IMR-90 (cell line): ENCODE results near the gene RAB6C. TPM values are rescaled to one million over a fixed set of nuclear protein-coding genes. Genes with fewer than 3 reads are reported as not detected.
"Not testable (repeated sequence)": the region's sequence is repeated elsewhere in the genome, so short reads cannot be mapped to it uniquely, and the experiment has no call there.

Experiments
- ATAC-seq: fragments of 200-7000 bp; cut with Tn5 transposase; 2 replicates; pipeline ENCODE4 v1.9.1; 2020; ENCODE audit warnings: low read depth, mild to moderate bottlenecking, moderate library complexity
- BruUV-seq: library from RNA; stranded (reverse); fragments of 400-500 nt; replicated peaks from 2 replicates; lab custom pipeline; 2021; lab: Mats Ljungman, UMichigan
- CTCF ChIA-PET: fragments of 300-600 bp; formaldehyde crosslinking; extraction: SDS; loops from one replicate; lab custom pipeline; 2021; ENCODE audit warnings: antibody characterized with exemption; lab: Yijun Ruan, JAX
- POLR2A ChIA-PET: fragments of 300-600 bp; sonication (Branson Sonifier 250); formaldehyde crosslinking; loops from one replicate; lab custom pipeline; 2022; ENCODE audit warnings: antibody characterized with exemption; ENCODE audit not compliant: unreplicated experiment; lab: Charles Lee
- DNase-seq: peaks from one replicate; pipeline ENCODE4 v3.0.0; 2013
- H2AFZ ChIP-seq: replicated peaks from 2 replicates; pipeline ENCODE3; 2013; ENCODE audit warnings: low read length, mild to moderate bottlenecking; ENCODE audit not compliant: poor library complexity
- H2AK5ac ChIP-seq: 2 replicates; pipeline ENCODE4 v1.6.1; 2013; ENCODE audit warnings: low read depth, low read length, inconsistent platforms
- H2AK9ac ChIP-seq: replicated peaks from 2 replicates; pipeline ENCODE3; 2013; ENCODE audit warnings: mild to moderate bottlenecking, low read depth, low read length, moderate library complexity; ENCODE audit not compliant: poor library complexity
- H2BK120ac ChIP-seq: 2 replicates; pipeline ENCODE4 v1.6.1; 2013; ENCODE audit warnings: low read depth, low read length, inconsistent platforms
- H2BK15ac ChIP-seq: 3 replicates; pipeline ENCODE4 v1.6.1; 2013; ENCODE audit warnings: low read depth, low read length, inconsistent platforms
- H2BK20ac ChIP-seq: 2 replicates; pipeline ENCODE4 v1.6.1; 2013; ENCODE audit warnings: low read depth, mild to moderate bottlenecking, inconsistent platforms, low read length, moderate library complexity
- H2BK5ac ChIP-seq: 2 replicates; pipeline ENCODE4 v1.6.1; 2013; ENCODE audit warnings: mild to moderate bottlenecking, low read depth, low read length, inconsistent platforms; ENCODE audit not compliant: poor library complexity, severe bottlenecking
- H3K14ac ChIP-seq: replicated peaks from 2 replicates; pipeline ENCODE4 v1.6.1; 2013; ENCODE audit warnings: low read depth, low read length, inconsistent platforms
- H3K18ac ChIP-seq: 2 replicates; pipeline ENCODE4 v1.6.1; 2013; ENCODE audit warnings: low read depth, low read length, control low read depth
- H3K23ac ChIP-seq: 2 replicates; pipeline ENCODE4 v1.6.1; 2013; ENCODE audit warnings: low read depth, low read length, inconsistent platforms
- H3K27ac ChIP-seq: 2 replicates; pipeline ENCODE4 v1.5.1; 2013; ENCODE audit warnings: mild to moderate bottlenecking, control low read depth, low read length; ENCODE audit not compliant: insufficient read depth
- H3K27me3 ChIP-seq: 2 replicates; pipeline ENCODE4 v1.6.1; 2013; ENCODE audit warnings: low read length; ENCODE audit not compliant: control insufficient read depth, insufficient read depth
- H3K36me3 ChIP-seq: 2 replicates; pipeline ENCODE4 v1.6.1; 2013; ENCODE audit warnings: low read length, mixed read lengths; ENCODE audit not compliant: control insufficient read depth, insufficient read depth
- H3K4ac ChIP-seq: 2 replicates; pipeline ENCODE4 v1.6.1; 2013; ENCODE audit warnings: low read depth, low read length, inconsistent platforms
- H3K4me1 ChIP-seq: 2 replicates; pipeline ENCODE4 v1.6.1; 2013; ENCODE audit warnings: low read length, mixed read lengths; ENCODE audit not compliant: control insufficient read depth, insufficient read depth
- H3K4me2 ChIP-seq: 2 replicates; pipeline ENCODE4 v1.6.1; 2013; ENCODE audit warnings: low read depth, mild to moderate bottlenecking, control low read depth, low read length, moderate library complexity
- H3K4me3 ChIP-seq: 2 replicates; pipeline ENCODE4 v1.5.1; 2013; ENCODE audit warnings: low read depth, mild to moderate bottlenecking, control low read depth, low read length, moderate library complexity; ENCODE audit not compliant: insufficient read depth
- H3K56ac ChIP-seq: 2 replicates; pipeline ENCODE4 v1.6.1; 2013; ENCODE audit warnings: low read length, inconsistent platforms; ENCODE audit not compliant: insufficient read depth; ENCODE audit errors: extremely low read depth
- H3K79me1 ChIP-seq, 2 experiments: 2 replicates each; pipeline ENCODE4 v1.6.1; 2013; ENCODE audit warnings: low read length in 2 of 2, inconsistent platforms in 1 of 2, low read depth in 1 of 2
- H3K9ac ChIP-seq: 2 replicates; pipeline ENCODE4 v1.6.1; 2013; ENCODE audit warnings: low read depth, low read length, control low read depth
- H3K9me1 ChIP-seq: 2 replicates; pipeline ENCODE4 v1.6.1; 2013; ENCODE audit warnings: low read length, inconsistent platforms; ENCODE audit not compliant: insufficient read depth
- H3K9me3 ChIP-seq: 2 replicates; pipeline ENCODE4 v1.6.1; 2013; ENCODE audit warnings: low read length; ENCODE audit not compliant: control insufficient read depth, insufficient read depth
- H4K20me1 ChIP-seq: 2 replicates; pipeline ENCODE4 v1.6.1; 2013; ENCODE audit warnings: low read length, inconsistent platforms; ENCODE audit not compliant: insufficient read depth
- H4K5ac ChIP-seq: 2 replicates; pipeline ENCODE4 v1.6.1; 2013; ENCODE audit warnings: mild to moderate bottlenecking, low read depth, low read length, control low read depth
- H4K8ac ChIP-seq, 2 experiments: 2 replicates each; pipeline ENCODE4 v1.6.1; 2013; ENCODE audit warnings: low read depth in 2 of 2, low read length in 2 of 2, control low read depth in 1 of 2, inconsistent platforms in 1 of 2
- H4K91ac ChIP-seq: 2 replicates; pipeline ENCODE4 v1.6.1; 2013; ENCODE audit warnings: low read depth, low read length, inconsistent platforms; ENCODE audit not compliant: insufficient read depth
- FOS ChIP-seq: fragments of 150-350 bp; IDR thresholded peaks from 2 replicates; pipeline ENCODE4 v1.6.1; 2016; ENCODE audit warnings: low read depth, low read length
- MAZ ChIP-seq: IDR thresholded peaks from 2 replicates; pipeline ENCODE4 v1.6.1; 2012; ENCODE audit warnings: low read depth, mild to moderate bottlenecking, low read length, improper control_type of control experiment, moderate library complexity, borderline replicate concordance
- RFX5 ChIP-seq: IDR thresholded peaks from 2 replicates; pipeline ENCODE4 v1.8.0; 2012; ENCODE audit warnings: low read depth, mild to moderate bottlenecking, low read length, moderate library complexity
- SMC3 ChIP-seq: fragments of 150-350 bp; IDR thresholded peaks from 2 replicates; pipeline ENCODE4 v1.6.1; 2016; ENCODE audit warnings: low read depth, mild to moderate bottlenecking, antibody characterized with exemption, low read length, moderate library complexity
- WGBS, 2 experiments: methylation state at CpG; one replicate each; pipeline versions ENCODE4 v1.1.5 to v1.1.7; 2013; ENCODE audit warnings: missing lambda C conversion rate in 2 of 2; ENCODE audit not compliant: insufficient read length in 1 of 2; ENCODE audit errors: extremely low coverage in 2 of 2; 5-methylcytosine and 5-hydroxymethylcytosine counted together
- dilution Hi-C: fragments of 300-500 bp; cut with HindIII; formaldehyde crosslinking; loops from one replicate; pipeline ENCODE4 v1.14.3; 2018; ENCODE audit warnings: low sequenced_read_pairs; ENCODE audit not compliant: unreplicated experiment
- in situ Hi-C: fragments of 300-500 bp; cut with MboI; formaldehyde crosslinking; loops from 3 replicates; pipeline ENCODE4 v1.14.3; 2019; ENCODE audit warnings: low sequenced_read_pairs, inconsistent platforms, mixed read lengths
- intact Hi-C: fragments of 100-400 bp; cut with micrococcal nuclease; formaldehyde crosslinking; loops from 2 replicates; pipeline ENCODE4 v1.10.0; 2022
- polyA plus RNA-seq, 3 experiments: library from polyadenylated mRNA; depleted of rRNA; stranded (reverse); fragments of >200 nt; gene quantifications; 2 replicates each; pipeline ENCODE4 v1.2.3, GENCODE V29; 2012; ENCODE audit warnings: low replicate concordance in 1 of 3
- total RNA-seq: library from RNA; depleted of rRNA; stranded (reverse); fragments of >200 nt; gene quantifications from 2 replicates; pipeline ENCODE4 v1.2.3, GENCODE V29; 2012
- TF ChIP-seq, protein P1 (sequence below): conservative IDR thresholded peaks from 2 replicates; pipeline ENCODE4 v1.5.1; 2012; ENCODE audit warnings: mild to moderate bottlenecking, low read depth, low read length, improper control_type of control experiment
- TF ChIP-seq, protein P2 (sequence below): fragments of 150-350 bp; IDR thresholded peaks from 2 replicates; pipeline ENCODE4 v1.6.1; 2016; ENCODE audit warnings: low read depth, mild to moderate bottlenecking, low read length, moderate library complexity, borderline replicate concordance

Gene RAB6C
- total and polyA plus RNA-seq, 2 of the 4 experiments (the other 2 are of a cell fraction), result not detected

DNA sequence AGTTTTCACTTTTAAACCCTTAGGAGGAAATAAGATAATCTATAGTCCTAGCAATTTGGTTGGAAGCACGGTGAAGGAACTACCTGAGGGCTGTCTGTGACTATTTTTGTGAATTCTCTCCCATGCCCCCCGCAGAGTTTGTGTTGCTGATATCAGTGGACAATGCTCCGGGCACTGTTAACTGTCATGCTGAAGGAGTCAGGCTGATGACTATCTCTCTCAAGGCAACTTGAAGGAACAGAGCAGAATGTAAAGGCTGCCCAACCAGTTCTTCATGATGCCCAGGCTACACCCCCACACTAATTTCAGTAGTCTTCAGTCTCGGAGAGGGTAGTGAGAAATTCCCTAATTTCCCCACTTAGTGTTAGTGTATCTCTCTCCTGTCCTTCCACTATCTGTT is 21.6 kb upstream of the RAB6C start:
- H2BK120ac ChIP-seq, result no peak overlapping the region
- no peaks in the 10 kb centered on the region for H3K36me3 ChIP-seq
- no peak overlapping the region for H4K5ac ChIP-seq
- WGBS, 2 experiments, result no CpG with 5 or more reads among the region's 4 CpGs
- no peak overlapping the region for H3K18ac ChIP-seq
- H3K56ac ChIP-seq, result no peak overlapping the region
- no peak overlapping the region for H3K23ac ChIP-seq
- H2AK9ac ChIP-seq, result no peak overlapping the region
- no peaks in the 10 kb centered on the region for H4K20me1 ChIP-seq
- H3K27me3 ChIP-seq, result no peaks in the 10 kb centered on the region
- H3K4ac ChIP-seq, result no peak overlapping the region
- in situ Hi-C loops (no loop called here), dilution Hi-C loops (no loop called here), intact Hi-C loops (no loop called here)
- no TSS peak for BruUV-seq
- DNase-seq (no peak), ATAC-seq (no peak)
- TF ChIP-seq, protein P1, sequence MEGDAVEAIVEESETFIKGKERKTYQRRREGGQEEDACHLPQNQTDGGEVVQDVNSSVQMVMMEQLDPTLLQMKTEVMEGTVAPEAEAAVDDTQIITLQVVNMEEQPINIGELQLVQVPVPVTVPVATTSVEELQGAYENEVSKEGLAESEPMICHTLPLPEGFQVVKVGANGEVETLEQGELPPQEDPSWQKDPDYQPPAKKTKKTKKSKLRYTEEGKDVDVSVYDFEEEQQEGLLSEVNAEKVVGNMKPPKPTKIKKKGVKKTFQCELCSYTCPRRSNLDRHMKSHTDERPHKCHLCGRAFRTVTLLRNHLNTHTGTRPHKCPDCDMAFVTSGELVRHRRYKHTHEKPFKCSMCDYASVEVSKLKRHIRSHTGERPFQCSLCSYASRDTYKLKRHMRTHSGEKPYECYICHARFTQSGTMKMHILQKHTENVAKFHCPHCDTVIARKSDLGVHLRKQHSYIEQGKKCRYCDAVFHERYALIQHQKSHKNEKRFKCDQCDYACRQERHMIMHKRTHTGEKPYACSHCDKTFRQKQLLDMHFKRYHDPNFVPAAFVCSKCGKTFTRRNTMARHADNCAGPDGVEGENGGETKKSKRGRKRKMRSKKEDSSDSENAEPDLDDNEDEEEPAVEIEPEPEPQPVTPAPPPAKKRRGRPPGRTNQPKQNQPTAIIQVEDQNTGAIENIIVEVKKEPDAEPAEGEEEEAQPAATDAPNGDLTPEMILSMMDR, result no peak
- TF ChIP-seq SMC3 (no peak), MAZ (no peak), RFX5 (no peak), FOS (no peak)
- TF ChIP-seq, protein P2, sequence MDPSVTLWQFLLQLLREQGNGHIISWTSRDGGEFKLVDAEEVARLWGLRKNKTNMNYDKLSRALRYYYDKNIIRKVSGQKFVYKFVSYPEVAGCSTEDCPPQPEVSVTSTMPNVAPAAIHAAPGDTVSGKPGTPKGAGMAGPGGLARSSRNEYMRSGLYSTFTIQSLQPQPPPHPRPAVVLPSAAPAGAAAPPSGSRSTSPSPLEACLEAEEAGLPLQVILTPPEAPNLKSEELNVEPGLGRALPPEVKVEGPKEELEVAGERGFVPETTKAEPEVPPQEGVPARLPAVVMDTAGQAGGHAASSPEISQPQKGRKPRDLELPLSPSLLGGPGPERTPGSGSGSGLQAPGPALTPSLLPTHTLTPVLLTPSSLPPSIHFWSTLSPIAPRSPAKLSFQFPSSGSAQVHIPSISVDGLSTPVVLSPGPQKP, result no peak
- H2AK5ac ChIP-seq, result no peak overlapping the region
- H4K8ac ChIP-seq, result no peak overlapping the region
- ChIA-PET POLR2A (no interaction called here), CTCF (no interaction called here)
- no peak overlapping the region for H2BK20ac ChIP-seq
- no peak overlapping the region for H4K91ac ChIP-seq
- no peak overlapping the region for H2AFZ ChIP-seq
- H2BK5ac ChIP-seq, result no peak overlapping the region
- H3K4me1 ChIP-seq, result no peaks in the 10 kb centered on the region
- H3K79me1 ChIP-seq, result no peaks in the 10 kb centered on the region
- no peak overlapping the region for H3K27ac ChIP-seq
- H3K4me3 ChIP-seq, result no peak overlapping the region
- H3K4me2 ChIP-seq, result no peak overlapping the region
- H2BK15ac ChIP-seq, result no peak overlapping the region
- H3K9me1 ChIP-seq, result no peaks in the 10 kb centered on the region
- no peak overlapping the region for H3K14ac ChIP-seq
- H3K9me3 ChIP-seq, result no peaks in the 10 kb centered on the region
- no peak overlapping the region for H3K9ac ChIP-seq

DNA sequence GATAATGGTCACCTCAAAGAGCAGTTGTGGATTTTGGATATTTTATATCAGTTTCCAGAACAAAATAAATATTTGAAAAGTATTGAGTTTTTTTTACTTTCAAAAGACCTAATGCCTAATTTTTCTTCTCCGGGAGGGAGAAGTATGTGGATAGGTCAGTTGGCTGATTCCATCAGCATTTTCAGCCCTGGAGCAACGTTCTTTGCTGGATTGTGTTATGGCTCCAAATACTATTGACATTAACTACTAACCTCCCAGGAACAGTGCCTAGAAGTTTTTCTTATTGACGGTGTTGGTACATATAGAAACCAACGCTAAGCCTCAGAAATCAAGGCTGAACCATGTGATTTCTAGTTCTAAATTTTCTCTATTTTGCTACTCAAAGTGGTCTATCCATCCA is 20.7 kb upstream of the RAB6C start:
- H2AK9ac ChIP-seq, ATAC-seq, H3K14ac ChIP-seq, H3K4me2 ChIP-seq, H4K5ac ChIP-seq, H3K18ac ChIP-seq, H2BK5ac ChIP-seq, H4K20me1 ChIP-seq, H3K4ac ChIP-seq, in situ Hi-C loops, H4K91ac ChIP-seq, H3K27ac ChIP-seq, intact Hi-C loops, H3K4me3 ChIP-seq, DNase-seq, H3K9me1 ChIP-seq, H3K23ac ChIP-seq, H4K8ac ChIP-seq, H2AFZ ChIP-seq, H3K9me3 ChIP-seq, POLR2A ChIA-PET, H2AK5ac ChIP-seq, H2BK120ac ChIP-seq, H3K56ac ChIP-seq, H3K36me3 ChIP-seq, H3K79me1 ChIP-seq, CTCF ChIA-PET, H2BK15ac ChIP-seq, H3K27me3 ChIP-seq, BruUV-seq, H3K4me1 ChIP-seq, H2BK20ac ChIP-seq, H3K9ac ChIP-seq, dilution Hi-C loops: not testable (repeated sequence)
- no CpG with 5 or more reads among the region's 4 CpGs for WGBS, 2 experiments
